Breast epithelium (tissue), 4 donors: ENCODE results near the gene NDFIP2. TPM values are rescaled to one million over a fixed set of nuclear protein-coding genes. Genes with fewer than 3 reads are reported as not detected.

ENCODE experiments used
- DNase-seq, 2 donors: peaks; one replicate each; pipeline ENCODE4 v3.0.0-alpha.2; 2019; ENCODE audit warnings: low spot score in 2 of 2
- H3K27ac ChIP-seq, 2 donors: fragments of 200-600 bp; sonication (generic) in 1 of 2; one replicate each; pipeline ENCODE4 v1.5.1; 2016 to 2019; ENCODE audit warnings: mild to moderate bottlenecking in 1 of 2
- H3K27me3 ChIP-seq, 2 donors: fragments of 200-600 bp; sonication (generic) in 1 of 2; one replicate each; pipeline versions ENCODE4 v1.5.1 to v1.6.0; 2017 to 2019; ENCODE audit warnings: control low read depth in 1 of 2, mild to moderate bottlenecking in 1 of 2
- H3K36me3 ChIP-seq: fragments of 200-600 bp; one replicate; pipeline ENCODE4 v1.5.1; 2019
- H3K4me1 ChIP-seq, 2 donors: fragments of 200-600 bp; sonication (generic); one replicate each; pipeline ENCODE4 v1.5.1; 2016 to 2019; ENCODE audit warnings: control low read depth in 1 of 2
- H3K4me3 ChIP-seq, 3 donors: fragments of 200-600 bp; sonication (generic); 1 replicate in 2 of 3; 2 replicates in 1 of 3; pipeline ENCODE4 v1.5.1; 2016 to 2019; ENCODE audit warnings: mild to moderate bottlenecking in 3 of 3, moderate library complexity in 2 of 3
- H3K9me3 ChIP-seq, 2 donors: fragments of 200-600 bp; sonication (generic) in 1 of 2; one replicate each; pipeline ENCODE4 v1.5.1; 2016 to 2019; ENCODE audit warnings: control low read depth in 1 of 2
- POLR2A ChIP-seq: fragments of 450-650 bp; IDR thresholded peaks from one replicate; pipeline ENCODE4 v1.6.1; 2016; ENCODE audit warnings: antibody characterized with exemption, mild to moderate bottlenecking, moderate library complexity
- POLR2AphosphoS5 ChIP-seq, 3 donors: sonication (generic); formaldehyde crosslinking; IDR thresholded peaks; one replicate each; pipeline ENCODE4 v1.6.1; 2017; ENCODE audit warnings: antibody characterized with exemption in 3 of 3
- intact Hi-C: fragments of 100-400 bp; cut with DNase I; formaldehyde crosslinking; loops from one replicate; pipeline ENCODE4 v1.15.1; 2023; ENCODE audit warnings: low total_unique reads
- total RNA-seq, 3 donors: library from RNA; depleted of rRNA; stranded (reverse); fragments of >200 nt; gene quantifications; one replicate each; pipeline ENCODE4 v1.1.0, GENCODE V29; 2016
- TF ChIP-seq, protein P1 (sequence below), 3 donors: fragments of 450-650 bp; IDR thresholded peaks; one replicate each; pipeline ENCODE4 v1.5.1; 2016 to 2017; ENCODE audit warnings: antibody characterized with exemption in 3 of 3, mild to moderate bottlenecking in 3 of 3, moderate library complexity in 3 of 3

NDFIP2 gene
- total RNA-seq, 3 donors from 2014 or later: 15.8 to 26.5 (median 22.6) TPM

DNA sequence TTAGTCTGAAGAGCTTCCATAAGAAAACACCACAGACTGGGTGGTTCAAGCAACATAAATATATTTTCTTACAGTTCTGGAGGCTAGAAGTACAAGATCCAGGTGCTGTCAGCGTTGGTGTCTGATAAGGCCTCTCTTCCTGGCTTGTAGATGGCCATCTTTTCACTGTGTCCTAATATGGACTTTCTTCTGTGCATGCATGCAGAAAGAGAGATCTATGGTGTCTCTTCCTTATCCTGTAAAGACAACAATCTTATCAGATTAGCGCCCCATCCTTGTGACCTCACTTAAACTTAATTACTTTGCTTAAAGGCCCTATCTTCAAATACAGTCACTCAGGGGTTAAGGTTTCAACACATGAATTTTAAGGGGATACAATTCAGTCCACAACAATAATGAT, 14.1 kb upstream of the NDFIP2 start:
- Histone ChIP-seq H3K4me3 (no peak overlapping the region), H3K36me3 (no peaks in the 10 kb centered on the region), H3K27ac (no peak overlapping the region), H3K27me3 (no peaks in the 10 kb centered on the region), H3K9me3 (no peaks in the 10 kb centered on the region), H3K4me1 (no peaks in the 10 kb centered on the region)
- intact Hi-C loops: no loop called here
- no peak for TF ChIP-seq POLR2A
- no peak for TF ChIP-seq POLR2AphosphoS5 (IDR thresholded peaks at IDR 0.05)
- TF ChIP-seq, protein P1, sequence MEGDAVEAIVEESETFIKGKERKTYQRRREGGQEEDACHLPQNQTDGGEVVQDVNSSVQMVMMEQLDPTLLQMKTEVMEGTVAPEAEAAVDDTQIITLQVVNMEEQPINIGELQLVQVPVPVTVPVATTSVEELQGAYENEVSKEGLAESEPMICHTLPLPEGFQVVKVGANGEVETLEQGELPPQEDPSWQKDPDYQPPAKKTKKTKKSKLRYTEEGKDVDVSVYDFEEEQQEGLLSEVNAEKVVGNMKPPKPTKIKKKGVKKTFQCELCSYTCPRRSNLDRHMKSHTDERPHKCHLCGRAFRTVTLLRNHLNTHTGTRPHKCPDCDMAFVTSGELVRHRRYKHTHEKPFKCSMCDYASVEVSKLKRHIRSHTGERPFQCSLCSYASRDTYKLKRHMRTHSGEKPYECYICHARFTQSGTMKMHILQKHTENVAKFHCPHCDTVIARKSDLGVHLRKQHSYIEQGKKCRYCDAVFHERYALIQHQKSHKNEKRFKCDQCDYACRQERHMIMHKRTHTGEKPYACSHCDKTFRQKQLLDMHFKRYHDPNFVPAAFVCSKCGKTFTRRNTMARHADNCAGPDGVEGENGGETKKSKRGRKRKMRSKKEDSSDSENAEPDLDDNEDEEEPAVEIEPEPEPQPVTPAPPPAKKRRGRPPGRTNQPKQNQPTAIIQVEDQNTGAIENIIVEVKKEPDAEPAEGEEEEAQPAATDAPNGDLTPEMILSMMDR (IDR thresholded peaks at IDR 0.05): no peak
- DNase-seq: no peak

DNA sequence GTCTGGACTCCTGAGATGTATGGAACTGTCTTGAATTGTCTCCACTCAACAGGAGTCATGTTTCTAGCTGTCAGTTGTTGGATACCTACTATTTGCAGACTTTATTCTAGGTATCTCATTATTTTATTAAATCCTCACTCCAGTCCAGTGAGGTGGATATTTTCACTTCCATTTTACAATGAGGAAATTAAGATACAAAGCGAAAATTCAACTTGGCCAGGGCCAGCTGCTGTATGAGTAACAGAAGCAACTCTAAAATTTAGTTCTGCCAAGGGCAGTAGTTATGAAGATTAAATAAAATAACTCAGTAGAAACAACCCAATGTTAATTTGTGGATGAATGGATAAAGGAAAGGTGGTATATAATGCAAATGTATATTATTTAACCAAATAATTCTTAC, 12.6 kb upstream of the NDFIP2 start:
- H3K36me3 ChIP-seq: no peaks in the 10 kb centered on the region
- H3K4me1 ChIP-seq: no peaks in the 10 kb centered on the region
- H3K9me3 ChIP-seq: no peaks in the 10 kb centered on the region
- H3K27ac ChIP-seq: no peak overlapping the region
- DNase-seq: no peak
- H3K4me3 ChIP-seq: no peak overlapping the region
- intact Hi-C loops: no loop called here
- no peaks in the 10 kb centered on the region for H3K27me3 ChIP-seq
- TF ChIP-seq POLR2AphosphoS5 (IDR thresholded peaks at IDR 0.05) (no peak), POLR2A (no peak)
- TF ChIP-seq, protein P1 (IDR thresholded peaks at IDR 0.05): no peak

DNA sequence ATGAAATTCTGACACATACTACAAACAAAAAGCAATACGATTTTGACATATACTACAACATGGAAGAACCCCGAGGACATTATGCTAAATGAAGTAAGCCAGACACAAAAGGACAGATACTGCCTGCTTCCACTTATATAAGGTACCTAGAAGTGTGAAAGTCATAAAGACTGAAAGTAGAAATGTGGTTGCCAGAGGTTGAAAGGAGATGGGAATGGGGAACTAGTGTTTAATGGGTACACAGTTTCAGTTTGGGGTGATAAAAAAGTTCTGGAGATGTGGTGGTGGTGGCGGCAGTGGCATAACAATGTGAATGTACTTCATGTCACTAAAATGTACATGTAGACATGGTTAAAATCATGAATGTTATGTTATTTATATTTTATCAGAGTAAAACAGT, 12.1 kb upstream of the NDFIP2 start:
- TF ChIP-seq, protein P1 (IDR thresholded peaks at IDR 0.05): no peak
- TF ChIP-seq POLR2A: no peak
- TF ChIP-seq POLR2AphosphoS5 (IDR thresholded peaks at IDR 0.05): no peak
- no peak overlapping the region for H3K27ac ChIP-seq
- H3K4me1 ChIP-seq: no peaks in the 10 kb centered on the region
- intact Hi-C loops: no loop called here
- H3K4me3 ChIP-seq: no peak overlapping the region
- no peaks in the 10 kb centered on the region for H3K36me3 ChIP-seq
- H3K27me3 ChIP-seq: no peaks in the 10 kb centered on the region
- DNase-seq: no peak
- no peaks in the 10 kb centered on the region for H3K9me3 ChIP-seq

DNA sequence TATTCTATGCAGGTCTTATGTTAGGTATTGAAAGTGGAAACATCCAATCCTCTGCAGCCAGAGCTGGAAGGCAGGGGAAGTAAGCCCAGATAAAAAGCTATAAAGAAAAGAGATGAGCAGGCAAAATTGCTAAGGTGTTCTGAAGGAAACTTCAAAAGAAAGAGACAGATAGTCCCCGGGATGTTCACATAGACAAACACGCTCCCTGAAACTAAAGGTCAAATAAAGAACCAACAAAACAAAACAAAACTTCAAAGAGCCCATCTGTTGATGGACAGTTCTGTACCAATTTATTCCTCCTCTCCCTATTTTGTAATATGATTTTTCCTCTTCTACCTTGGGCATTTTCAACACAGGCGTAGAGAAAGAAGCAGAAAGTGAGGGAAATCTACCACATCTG, 11.3 kb upstream of the NDFIP2 start:
- no peaks in the 10 kb centered on the region for H3K36me3 ChIP-seq
- H3K4me3 ChIP-seq: no peak overlapping the region
- TF ChIP-seq, protein P1 (IDR thresholded peaks at IDR 0.05): no peak
- TF ChIP-seq POLR2A (no peak), POLR2AphosphoS5 (IDR thresholded peaks at IDR 0.05) (no peak)
- intact Hi-C loops: no loop called here
- DNase-seq: no peak
- H3K9me3 ChIP-seq: no peaks in the 10 kb centered on the region
- H3K4me1 ChIP-seq: no peaks in the 10 kb centered on the region
- no peaks in the 10 kb centered on the region for H3K27me3 ChIP-seq
- no peak overlapping the region for H3K27ac ChIP-seq

DNA sequence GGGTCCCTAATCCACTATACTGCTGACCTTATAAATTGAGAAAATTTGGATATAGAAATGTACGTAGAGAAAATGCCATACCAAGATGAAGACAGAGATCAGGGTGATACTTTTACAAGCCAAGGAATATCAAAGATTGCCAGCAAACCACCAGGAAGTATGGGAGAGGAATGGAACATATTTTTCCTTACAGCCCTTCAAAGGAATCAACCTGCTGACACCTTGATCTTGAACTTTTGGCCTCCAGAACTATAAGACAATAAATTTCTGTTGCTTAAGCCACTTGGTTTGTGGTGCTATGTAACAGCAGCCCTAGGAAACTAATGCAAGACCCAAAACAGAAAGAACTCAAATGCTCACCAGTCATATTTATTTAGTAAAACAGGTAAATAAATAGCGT, 10.3 kb upstream of the NDFIP2 start:
- Histone ChIP-seq H3K4me1 (no peaks in the 10 kb centered on the region), H3K27me3 (no peaks in the 10 kb centered on the region), H3K9me3 (no peaks in the 10 kb centered on the region), H3K27ac (no peak overlapping the region), H3K4me3 (no peak overlapping the region), H3K36me3 (no peaks in the 10 kb centered on the region)
- intact Hi-C loops: no loop called here
- TF ChIP-seq POLR2AphosphoS5 (IDR thresholded peaks at IDR 0.05) (no peak), POLR2A (no peak)
- TF ChIP-seq, protein P1 (IDR thresholded peaks at IDR 0.05): no peak
- DNase-seq: no peak
